Left lung (tissue), 10 donors: ENCODE results near the gene GIMAP4. TPM values are rescaled to one million over a fixed set of nuclear protein-coding genes. Genes with fewer than 3 reads are reported as not detected.
"Not testable (repeated sequence)": the region's sequence is repeated elsewhere in the genome, so short reads cannot be mapped to it uniquely, and the experiment has no call there.

Experiments
- ATAC-seq: fragments of 200-7000 bp; cut with Tn5 transposase; one replicate; pipeline ENCODE4 v1.9.1; 2020; ENCODE audit warnings: moderate library complexity
- DNase-seq, 4 donors: peaks; one replicate each; pipeline ENCODE4 v3.0.0-alpha.2; 2013 to 2020
- H3K27ac ChIP-seq, 2 donors: fragments of 200-600 bp; sonication (generic) in 1 of 2; one replicate each; pipeline versions ENCODE4 v1.5.0 to v1.8.0; 2020 to 2021
- H3K27me3 ChIP-seq, 2 donors: fragments of 200-600 bp; sonication (generic) in 1 of 2; one replicate each; pipeline versions ENCODE4 v1.5.0 to v1.8.0; 2020 to 2021
- H3K36me3 ChIP-seq, 2 donors: fragments of 200-600 bp; sonication (generic) in 1 of 2; one replicate each; pipeline versions ENCODE4 v1.5.0 to v1.8.0; 2020 to 2021
- H3K4me1 ChIP-seq, 2 donors: fragments of 200-600 bp; one replicate each; pipeline ENCODE4 v1.8.0; 2021
- H3K4me3 ChIP-seq, 2 donors: fragments of 200-600 bp; sonication (generic) in 1 of 2; one replicate each; pipeline versions ENCODE4 v1.5.0 to v1.8.0; 2020 to 2021; ENCODE audit warnings: mild to moderate bottlenecking in 1 of 2
- H3K9me3 ChIP-seq, 2 donors: fragments of 200-600 bp; sonication (generic) in 1 of 2; one replicate each; pipeline versions ENCODE4 v1.5.0 to v1.8.0; 2020 to 2021
- intact Hi-C, 2 donors: fragments of 100-400 bp; cut with DNase I; formaldehyde crosslinking; loops; one replicate each; pipeline versions ENCODE4 v1.11.2 to v1.14.2; 2022
- polyA plus RNA-seq, 6 donors: library from polyadenylated mRNA; unstranded; fragments of 120-200 nt; gene quantifications; one replicate each; pipeline ENCODE4 v1.2.1, GENCODE V29; 2013; ENCODE audit not compliant: insufficient read length in 6 of 6
- total RNA-seq, 2 donors: library from RNA; stranded (reverse); fragmentation: NEBNext Ultra II Directional; extraction: Animal tissue kit (Norgen Biotek cat#: 25700); gene quantifications; one replicate each; pipeline ENCODE4 v1.2.1, GENCODE V29; 2021
- TF ChIP-seq, protein P1 (sequence below), 2 donors: fragments of 200-600 bp; sonication (generic) in 1 of 2; IDR thresholded peaks; one replicate each; pipeline versions ENCODE4 v1.5.0 to v1.8.0; 2021; ENCODE audit warnings: antibody characterized with exemption in 2 of 2
- donor health status: DM: no; HTN: yes; CAD: no.
- donor health status: DM: no; HTN: no; CAD: no.

GIMAP4 gene
- total and polyA plus RNA-seq, 8 donors = 31.3 to 108 (median 73.1) TPM

DNA sequence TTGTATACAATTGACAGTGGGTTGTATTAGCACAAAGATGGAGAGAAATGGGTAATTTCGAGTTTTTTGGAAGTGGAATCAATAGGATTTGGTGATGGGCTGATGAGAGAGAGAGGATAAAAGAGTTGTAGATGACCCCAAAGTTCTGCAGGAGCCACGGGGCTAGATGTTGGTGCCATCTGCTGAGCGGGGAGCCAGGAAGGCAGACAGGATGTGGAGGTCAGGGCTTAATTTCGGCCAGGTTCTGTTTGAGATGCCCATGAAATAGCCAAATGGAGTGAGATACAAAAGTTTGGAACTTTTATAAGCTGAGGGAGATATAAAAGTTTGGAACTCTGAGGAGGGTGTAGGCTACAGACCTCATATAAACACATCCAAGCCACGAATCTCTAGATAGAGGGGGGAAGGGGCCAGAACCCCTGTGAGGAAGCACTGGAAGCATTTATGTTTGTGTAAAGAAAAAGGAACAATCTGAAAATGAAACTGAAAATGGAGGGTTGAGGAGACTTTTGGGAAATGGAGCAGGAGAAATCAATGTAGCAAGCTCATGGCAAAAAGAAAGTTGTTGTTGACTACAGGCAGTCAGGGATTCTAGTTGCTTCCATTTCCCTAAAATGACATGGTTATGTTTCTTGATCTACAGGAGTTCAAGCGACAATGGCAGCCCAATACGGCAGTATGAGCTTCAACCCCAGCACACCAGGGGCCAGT lies 2.2 kb downstream of the GIMAP4 start:
- Histone ChIP-seq H3K9me3 (peaks cover 0 to 12% of the 10 kb centered on the region in 2 donors), H3K4me3 (peak overlapping the region in 1 of 2 donors; percentile 52), H3K27ac (peak overlapping the region; percentile 73 to 83), H3K4me1 (peaks cover 0 to 36% of the 10 kb centered on the region in 2 donors), H3K36me3 (peaks cover 0 to 36% of the 10 kb centered on the region in 2 donors), H3K27me3 (no peaks in the 10 kb centered on the region)
- DNase-seq (no peak), ATAC-seq (no peak)
- TF ChIP-seq, protein P1, sequence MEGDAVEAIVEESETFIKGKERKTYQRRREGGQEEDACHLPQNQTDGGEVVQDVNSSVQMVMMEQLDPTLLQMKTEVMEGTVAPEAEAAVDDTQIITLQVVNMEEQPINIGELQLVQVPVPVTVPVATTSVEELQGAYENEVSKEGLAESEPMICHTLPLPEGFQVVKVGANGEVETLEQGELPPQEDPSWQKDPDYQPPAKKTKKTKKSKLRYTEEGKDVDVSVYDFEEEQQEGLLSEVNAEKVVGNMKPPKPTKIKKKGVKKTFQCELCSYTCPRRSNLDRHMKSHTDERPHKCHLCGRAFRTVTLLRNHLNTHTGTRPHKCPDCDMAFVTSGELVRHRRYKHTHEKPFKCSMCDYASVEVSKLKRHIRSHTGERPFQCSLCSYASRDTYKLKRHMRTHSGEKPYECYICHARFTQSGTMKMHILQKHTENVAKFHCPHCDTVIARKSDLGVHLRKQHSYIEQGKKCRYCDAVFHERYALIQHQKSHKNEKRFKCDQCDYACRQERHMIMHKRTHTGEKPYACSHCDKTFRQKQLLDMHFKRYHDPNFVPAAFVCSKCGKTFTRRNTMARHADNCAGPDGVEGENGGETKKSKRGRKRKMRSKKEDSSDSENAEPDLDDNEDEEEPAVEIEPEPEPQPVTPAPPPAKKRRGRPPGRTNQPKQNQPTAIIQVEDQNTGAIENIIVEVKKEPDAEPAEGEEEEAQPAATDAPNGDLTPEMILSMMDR (IDR thresholded peaks at IDR 0.05) = no peak
- intact Hi-C loops = no loop called here

DNA sequence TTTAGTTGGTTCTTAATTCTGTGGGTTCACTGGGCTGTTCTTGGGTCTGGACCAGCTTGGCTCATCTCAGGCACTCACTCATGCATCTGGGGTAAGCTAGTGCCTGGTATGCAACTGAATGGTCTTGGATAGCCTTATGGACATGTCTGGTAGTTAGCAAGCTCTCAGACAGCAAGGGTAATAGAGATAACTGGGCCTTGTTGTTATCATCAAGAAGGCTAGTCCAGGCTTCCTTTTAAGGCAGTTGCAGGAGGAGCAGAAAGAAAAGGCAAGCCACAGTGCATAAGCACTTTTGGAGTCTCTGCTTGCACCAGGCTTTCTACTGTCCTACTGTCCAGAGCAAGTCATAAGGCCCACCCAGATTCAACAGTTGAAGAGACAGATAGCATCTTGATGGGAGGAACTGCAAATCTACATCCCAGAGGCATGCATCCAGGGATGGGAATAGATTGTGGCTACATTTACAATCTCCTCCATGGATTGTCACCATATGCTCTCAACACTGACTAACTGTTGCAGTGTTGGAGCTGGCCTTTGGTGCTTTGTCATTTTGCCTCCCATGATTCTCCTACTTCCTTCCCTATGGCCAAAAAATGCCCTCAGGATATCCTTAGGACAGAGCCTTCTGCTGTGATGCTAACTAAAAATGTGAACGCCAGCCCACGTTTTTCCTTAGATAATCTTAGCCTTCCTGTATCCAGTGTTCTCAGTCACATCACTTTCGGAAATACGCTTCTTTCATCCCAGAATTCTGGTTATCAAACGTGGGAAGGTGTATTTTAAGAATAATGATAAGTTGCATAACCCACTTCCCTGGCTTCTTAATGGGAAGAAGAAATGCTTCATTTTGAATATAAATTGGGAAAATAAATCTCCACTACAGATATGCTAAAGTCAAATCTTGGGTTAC lies 3.6 kb downstream of the GIMAP4 start:
- intact Hi-C loops = no loop called here
- DNase-seq (no peak), ATAC-seq (no peak)
- peak overlapping the region in 1 of 2 donors; percentile 83 for H3K27ac ChIP-seq
- no peaks in the 10 kb centered on the region for H3K27me3 ChIP-seq
- H3K9me3 ChIP-seq = peaks cover 0 to 15% of the 10 kb centered on the region in 2 donors
- H3K4me3 ChIP-seq = peak overlapping the region in 1 of 2 donors; percentile 52
- TF ChIP-seq, protein P1 (IDR thresholded peaks at IDR 0.05) = no peak
- peaks cover 0 to 36% of the 10 kb centered on the region in 2 donors for H3K4me1 ChIP-seq
- peaks cover 0 to 36% of the 10 kb centered on the region in 2 donors for H3K36me3 ChIP-seq

DNA sequence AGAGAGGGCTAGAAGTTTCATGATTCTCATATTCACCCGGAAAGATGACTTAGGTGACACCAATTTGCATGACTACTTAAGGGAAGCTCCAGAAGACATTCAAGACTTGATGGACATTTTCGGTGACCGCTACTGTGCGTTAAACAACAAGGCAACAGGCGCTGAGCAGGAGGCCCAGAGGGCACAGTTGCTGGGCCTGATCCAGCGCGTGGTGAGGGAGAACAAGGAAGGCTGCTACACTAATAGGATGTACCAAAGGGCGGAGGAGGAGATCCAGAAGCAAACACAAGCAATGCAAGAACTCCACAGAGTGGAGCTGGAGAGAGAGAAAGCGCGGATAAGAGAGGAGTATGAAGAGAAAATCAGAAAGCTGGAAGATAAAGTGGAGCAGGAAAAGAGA lies 5.3 kb downstream of the GIMAP4 start:
- Histone ChIP-seq H3K27ac (no peak overlapping the region), H3K9me3 (peaks cover 0 to 15% of the 10 kb centered on the region in 2 donors), H3K4me3 (no peak overlapping the region), H3K36me3 (peaks cover 0 to 36% of the 10 kb centered on the region in 2 donors), H3K27me3 (no peaks in the 10 kb centered on the region), H3K4me1 (peaks cover 0 to 34% of the 10 kb centered on the region in 2 donors)
- no peak for DNase-seq
- ATAC-seq = no peak
- TF ChIP-seq, protein P1 (IDR thresholded peaks at IDR 0.05) = no peak
- intact Hi-C loops = no loop called here

DNA sequence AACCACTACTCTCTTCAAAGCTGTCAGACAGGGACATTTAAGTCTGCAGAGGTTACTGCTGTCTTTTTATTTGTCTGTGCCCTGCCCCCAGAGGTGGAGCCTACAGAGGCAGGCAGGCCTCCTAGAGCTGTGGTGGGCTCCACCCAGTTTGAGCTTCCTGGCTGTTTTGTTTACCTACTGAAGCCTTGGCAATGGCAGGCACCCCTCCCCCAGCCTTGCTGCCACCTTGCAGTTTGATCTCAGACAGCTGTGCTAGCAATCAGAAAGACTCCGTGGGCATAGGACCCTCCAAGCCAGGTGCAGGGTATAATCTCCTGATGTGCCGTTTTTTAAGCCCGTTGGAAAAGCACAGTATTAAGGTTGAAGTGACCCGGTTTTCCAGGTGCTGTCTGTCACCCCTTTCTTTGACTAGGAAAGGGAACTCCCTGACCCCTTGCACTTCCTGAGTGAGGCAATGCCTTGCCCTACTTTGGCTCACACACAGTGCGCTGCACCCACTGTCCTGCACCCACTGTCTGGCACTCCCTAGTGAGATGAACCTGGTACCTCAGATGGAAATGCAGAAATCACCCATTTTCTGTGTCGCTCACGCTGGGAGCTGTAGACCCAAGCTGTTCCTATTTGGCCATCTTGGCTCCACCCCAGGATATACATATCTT lies 12.9 kb downstream of the GIMAP4 start:
- Histone ChIP-seq H3K9me3 (peaks cover 0 to 13% of the 10 kb centered on the region in 2 donors), H3K4me1 (peaks cover 0 to 22% of the 10 kb centered on the region in 2 donors), H3K27ac (peak overlapping the region in 1 of 2 donors; percentile 16)
- H3K4me3 ChIP-seq, H3K27me3 ChIP-seq, ATAC-seq, intact Hi-C loops, DNase-seq, H3K36me3 ChIP-seq: not testable (repeated sequence)

DNA sequence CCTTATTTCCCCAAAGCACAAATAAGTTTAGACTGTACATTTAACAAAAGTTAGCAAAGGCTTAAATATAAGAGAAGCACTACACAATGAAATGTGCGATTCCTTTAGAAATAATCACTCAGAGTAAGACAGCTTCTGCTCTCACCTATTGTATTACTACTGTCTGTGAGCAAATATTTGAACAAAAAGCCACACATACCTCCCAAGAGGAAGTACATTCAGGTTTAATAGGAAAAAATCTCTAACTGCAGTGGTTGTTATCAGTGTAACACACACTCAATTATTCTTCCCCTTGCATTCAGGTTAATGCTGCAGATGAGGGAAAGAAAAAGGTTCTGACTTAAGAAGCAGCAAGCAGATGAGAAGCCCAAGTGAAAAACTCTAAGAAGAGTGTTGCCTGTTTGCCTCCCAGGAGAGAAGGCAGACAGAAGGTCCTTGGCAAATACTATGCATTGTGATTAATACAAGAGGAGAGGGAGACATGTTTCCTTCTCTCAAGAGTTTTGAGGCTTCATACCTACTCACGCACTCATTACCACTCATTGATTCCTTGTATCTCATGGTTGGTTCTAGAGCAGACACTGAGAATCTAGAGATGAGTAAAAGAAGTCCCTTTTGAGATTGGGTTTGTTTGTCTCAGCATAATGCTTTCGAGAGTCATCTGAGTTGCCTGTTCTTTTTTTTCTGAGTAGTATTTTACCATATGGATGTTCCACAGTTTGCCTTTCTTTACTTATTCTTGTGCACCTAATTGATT lies 13.6 kb downstream of the GIMAP4 start:
- Histone ChIP-seq H3K4me3 (no peak overlapping the region), H3K36me3 (no peaks in the 10 kb centered on the region), H3K27ac (peak overlapping the region in 1 of 2 donors; percentile 16), H3K9me3 (peaks cover 0 to 11% of the 10 kb centered on the region in 2 donors), H3K27me3 (no peaks in the 10 kb centered on the region), H3K4me1 (peaks cover 0 to 28% of the 10 kb centered on the region in 2 donors)
- ATAC-seq (no peak), DNase-seq (no peak)
- intact Hi-C loops = no loop called here
- TF ChIP-seq, protein P1 (IDR thresholded peaks at IDR 0.05) = no peak
